ENCODE data around the gene LMTK2. TPM values are rescaled to one million over a fixed set of nuclear protein-coding genes. Genes with fewer than 3 reads are reported as not detected.

Gene LMTK2
- total and polyA plus RNA-seq, 2 experiments from 2014 or later = 6.7 to 23.8 TPM

- no peaks in the 10 kb centered on the region for H3K27me3 ChIP-seq
- H3K27ac ChIP-seq = no peak overlapping the region
- no peak for TF ChIP-seq CTCF (IDR thresholded peaks at IDR 0.05; ENCODE audit: low read depth, low read length)
- H3K36me3 ChIP-seq = peaks cover 28% of the 10 kb centered on the region
- no peaks in the 10 kb centered on the region for H3K9me3 ChIP-seq (ENCODE audit: low read depth)
- H3K4me1 ChIP-seq (ENCODE audit: low read depth) = no peaks in the 10 kb centered on the region
- DNase-seq (ENCODE audit: low read depth in 1 of 2, low spot score in 1 of 2) = no peak
- no peak overlapping the region for H3K4me3 ChIP-seq
These were observed 86.3 kb downstream of the LMTK2 start for GRCh38 chr7:98192781-98193457.

GRCh38 chr7:98193474-98194180 is 87.0 kb downstream of the LMTK2 start:
- Histone ChIP-seq H3K27ac (no peak overlapping the region), H3K9me3 (ENCODE audit: low read depth) (no peaks in the 10 kb centered on the region), H3K27me3 (no peaks in the 10 kb centered on the region), H3K4me1 (ENCODE audit: low read depth) (no peaks in the 10 kb centered on the region), H3K4me3 (no peak overlapping the region), H3K36me3 (peaks cover 28% of the 10 kb centered on the region)
- DNase-seq (ENCODE audit: low read depth in 1 of 2, low spot score in 1 of 2) = no peak
- no peak for TF ChIP-seq CTCF (IDR thresholded peaks at IDR 0.05; ENCODE audit: low read depth, low read length)

- Histone ChIP-seq H3K27me3 (no peaks in the 10 kb centered on the region), H3K9me3 (ENCODE audit: low read depth) (no peaks in the 10 kb centered on the region), H3K27ac (no peak overlapping the region), H3K36me3 (peaks cover 28% of the 10 kb centered on the region), H3K4me1 (ENCODE audit: low read depth) (no peaks in the 10 kb centered on the region), H3K4me3 (no peak overlapping the region)
- no peak for DNase-seq (ENCODE audit: low read depth in 1 of 2, low spot score in 1 of 2)
- TF ChIP-seq CTCF (IDR thresholded peaks at IDR 0.05; ENCODE audit: low read depth, low read length) = no peak
These were observed 87.5 kb downstream of the LMTK2 start for GRCh38 chr7:98194186-98194585.

GRCh38 chr7:98194672-98195457 is 88.2 kb downstream of the LMTK2 start:
- Histone ChIP-seq H3K4me1 (ENCODE audit: low read depth) (no peaks in the 10 kb centered on the region), H3K27me3 (no peaks in the 10 kb centered on the region), H3K9me3 (ENCODE audit: low read depth) (no peaks in the 10 kb centered on the region), H3K27ac (no peak overlapping the region), H3K4me3 (no peak overlapping the region), H3K36me3 (peaks cover 28% of the 10 kb centered on the region)
- no peak for TF ChIP-seq CTCF (IDR thresholded peaks at IDR 0.05; ENCODE audit: low read depth, low read length)
- no peak for DNase-seq (ENCODE audit: low read depth in 1 of 2, low spot score in 1 of 2)

GRCh38 chr7:98196706-98197605 is 90.3 kb downstream of the LMTK2 start:
- no peak overlapping the region for H3K27ac ChIP-seq
- peaks cover 28% of the 10 kb centered on the region for H3K36me3 ChIP-seq
- no peaks in the 10 kb centered on the region for H3K9me3 ChIP-seq (ENCODE audit: low read depth)
- no peak for DNase-seq (ENCODE audit: low read depth in 1 of 2, low spot score in 1 of 2)
- H3K4me3 ChIP-seq = no peak overlapping the region
- H3K27me3 ChIP-seq = no peaks in the 10 kb centered on the region
- TF ChIP-seq CTCF (IDR thresholded peaks at IDR 0.05; ENCODE audit: low read depth, low read length) = no peak
- no peaks in the 10 kb centered on the region for H3K4me1 ChIP-seq (ENCODE audit: low read depth)

Measured in cardiac muscle cell (in vitro differentiated cells and primary cell).